Measurements from ENCODE around the gene OR4K1. TPM values are rescaled to one million over a fixed set of nuclear protein-coding genes. Genes with fewer than 3 reads are reported as not detected.

OR4K1 gene
- not detected for total RNA-seq
- long read RNA-seq: 0 reads

GRCh38 chr14:19930617-19931016 lies at the start of gene OR4K1:
TSS of gene OR4K1 (plus strand) at chr14:19930917. CDS start at chr14:19935667, 4,750 bp downstream.
- WGBS (ENCODE audit: insufficient coverage, low coverage, low lambda C conversion rate, missing lambda C conversion rate): 42% methylated on average over 3 of the region's 3 CpGs
- no peak within 1 kb of the TSS for H3K27ac ChIP-seq
- ATAC-seq: no peak

GRCh38 chr14:19895282-19895681 lies 35.4 kb upstream of the OR4K1 start:
- Histone ChIP-seq H3K27me3 (no peaks in the 10 kb centered on the region), H3K4me3 (no peak overlapping the region), H3K27ac (no peak overlapping the region), H3K36me3 (no peaks in the 10 kb centered on the region), H3K9me3 (peaks cover 0 to 10% (median 2%) of the 10 kb centered on the region in 4 donors), H3K4me1 (no peaks in the 10 kb centered on the region)
- no peak for DNase-seq
- TF ChIP-seq CTCF (IDR thresholded peaks at IDR 0.05): no peak
- no peak for TF ChIP-seq POLR2A (IDR thresholded peaks at IDR 0.05)
- intact Hi-C loops (cut with DNase I): no loop called here
- peak in 2 of 4 donors; percentile 18 to 33 for ATAC-seq
- 0% methylated on average over 1 of the region's 2 CpGs for WGBS (ENCODE audit: insufficient coverage, low coverage, low lambda C conversion rate, missing lambda C conversion rate)

More at GRCh38 chr14:19930617-19931016, at the start of gene OR4K1:
- TF ChIP-seq POLR2A (IDR thresholded peaks at IDR 0.05) (no peak), CTCF (IDR thresholded peaks at IDR 0.05) (no peak)
- intact Hi-C loops (cut with DNase I): no loop called here
- H3K36me3 ChIP-seq: no peaks in the 10 kb centered on the region
- H3K4me1 ChIP-seq: no peaks in the 10 kb centered on the region
- no peaks in the 10 kb centered on the region for H3K9me3 ChIP-seq
- no peak for DNase-seq
- H3K27me3 ChIP-seq: no peaks in the 10 kb centered on the region
- H3K4me3 ChIP-seq: no peak within 1 kb of the TSS

GRCh38 chr14:19900999-19901398 lies 29.7 kb upstream of the OR4K1 start:
- no peaks in the 10 kb centered on the region for H3K27me3 ChIP-seq
- ATAC-seq (peak in 2 of 4 donors; percentile 28 to 35), DNase-seq (no peak)
- H3K36me3 ChIP-seq: no peaks in the 10 kb centered on the region
- 20% methylated on average over 1 of the region's 3 CpGs for WGBS (ENCODE audit: insufficient coverage, low coverage, low lambda C conversion rate, missing lambda C conversion rate)
- intact Hi-C loops (cut with DNase I): no loop called here
- no peak overlapping the region for H3K27ac ChIP-seq
- peaks cover 0 to 6% (median 2%) of the 10 kb centered on the region in 4 donors for H3K9me3 ChIP-seq
- no peak overlapping the region for H3K4me3 ChIP-seq
- H3K4me1 ChIP-seq: no peaks in the 10 kb centered on the region
- TF ChIP-seq CTCF (IDR thresholded peaks at IDR 0.05): no peak
- no peak for TF ChIP-seq POLR2A (IDR thresholded peaks at IDR 0.05)

- no peak overlapping the region for H3K4me3 ChIP-seq
- no peak for DNase-seq
- no peaks in the 10 kb centered on the region for H3K27me3 ChIP-seq
- no peaks in the 10 kb centered on the region for H3K9me3 ChIP-seq
- ATAC-seq: no peak
- no peaks in the 10 kb centered on the region for H3K4me1 ChIP-seq
- intact Hi-C loops (cut with DNase I): no loop called here
- TF ChIP-seq CTCF (IDR thresholded peaks at IDR 0.05) (no peak), POLR2A (IDR thresholded peaks at IDR 0.05) (no peak)
- H3K36me3 ChIP-seq: no peaks in the 10 kb centered on the region
- no peak overlapping the region for H3K27ac ChIP-seq
- WGBS (ENCODE audit: insufficient coverage, low coverage, low lambda C conversion rate, missing lambda C conversion rate): 52% methylated on average over 4 of the region's 4 CpGs
Measured at GRCh38 chr14:19902409-19902808, 28.3 kb upstream of the OR4K1 start.

- TF ChIP-seq POLR2A (IDR thresholded peaks at IDR 0.05) (no peak), CTCF (IDR thresholded peaks at IDR 0.05) (no peak)
- H3K27ac ChIP-seq: no peak overlapping the region
- DNase-seq (no peak), ATAC-seq (no peak)
- H3K27me3 ChIP-seq: no peaks in the 10 kb centered on the region
- H3K4me1 ChIP-seq: no peaks in the 10 kb centered on the region
- no peaks in the 10 kb centered on the region for H3K9me3 ChIP-seq
- no peaks in the 10 kb centered on the region for H3K36me3 ChIP-seq
- intact Hi-C loops (cut with DNase I): no loop called here
- no peak overlapping the region for H3K4me3 ChIP-seq
Measured at GRCh38 chr14:19906665-19907064, 24.1 kb upstream of the OR4K1 start.

Measured in right lobe of liver (tissue), 6 donors.